Caco-2 (cell line): Measurements from ENCODE around the gene TMC6. TPM values are rescaled to one million over a fixed set of nuclear protein-coding genes. Genes with fewer than 3 reads are reported as not detected.
A peak's percentile ranks its signal among the peaks of the same experiment; 100 is the strongest.

Experiments used
- BruUV-seq: library from RNA; stranded (reverse); fragments of 400-500 nt; replicated peaks from 2 replicates; lab custom pipeline; 2021; lab: Mats Ljungman, UMichigan
- CTCF ChIA-PET: fragments of 300-600 bp; sonication (Branson Sonifier 250); formaldehyde crosslinking; loops from one replicate; lab custom pipeline; 2022; ENCODE audit warnings: antibody characterized with exemption; lab: Charles Lee
- POLR2A ChIA-PET: fragments of 300-600 bp; sonication (Branson Sonifier 250); formaldehyde crosslinking; loops from one replicate; lab custom pipeline; 2022; ENCODE audit warnings: antibody characterized with exemption; lab: Charles Lee
- DNase-seq, 2 experiments: peaks; one replicate each; pipeline versions ENCODE4 v3.0.0 to v3.0.0-alpha.2; 2020 to 2022
- H3K27me3 ChIP-seq: replicated peaks from 2 replicates; pipeline ENCODE4 v1.6.0; 2011; ENCODE audit warnings: low read length; ENCODE audit not compliant: control insufficient read depth, insufficient read depth
- H3K36me3 ChIP-seq: 2 replicates; pipeline ENCODE4 v1.5.1; 2011; ENCODE audit warnings: low read length; ENCODE audit not compliant: control insufficient read depth, insufficient read depth
- H3K4me1 ChIP-seq: fragments of 250-450 bp; sonication (Bioruptor Pico); 2 replicates; pipeline ENCODE4 v1.5.1; 2020; ENCODE audit warnings: mild to moderate bottlenecking
- H3K4me3 ChIP-seq: 2 replicates; pipeline ENCODE4 v1.5.1; 2011; ENCODE audit warnings: low read depth, mild to moderate bottlenecking, control low read depth, low read length
- H3K9me3 ChIP-seq: fragments of 250-450 bp; sonication (Bioruptor Pico); 2 replicates; pipeline ENCODE4 v1.5.1; 2020; ENCODE audit warnings: mild to moderate bottlenecking, moderate library complexity
- H3K27ac Mint-ChIP-seq: one replicate; pipeline ENCODE4 v1.8.0; 2022; ENCODE audit warnings: mixed read lengths; ENCODE audit not compliant: unreplicated experiment
- H3K27me3 Mint-ChIP-seq: one replicate; pipeline ENCODE4 v1.8.0; 2022; ENCODE audit warnings: mixed read lengths; ENCODE audit not compliant: insufficient read depth, unreplicated experiment
- H3K36me3 Mint-ChIP-seq: one replicate; pipeline ENCODE4 v1.8.0; 2022; ENCODE audit warnings: mild to moderate bottlenecking, mixed read lengths; ENCODE audit not compliant: insufficient read depth, unreplicated experiment
- H3K4me1 Mint-ChIP-seq: one replicate; pipeline ENCODE4 v1.8.0; 2022; ENCODE audit warnings: low read depth, mixed read lengths; ENCODE audit not compliant: unreplicated experiment
- H3K4me3 Mint-ChIP-seq: one replicate; pipeline ENCODE4 v1.8.0; 2022; ENCODE audit warnings: mild to moderate bottlenecking, moderate library complexity, mixed read lengths; ENCODE audit not compliant: unreplicated experiment
- H3K9me3 Mint-ChIP-seq: one replicate; pipeline ENCODE4 v1.8.0; 2022; ENCODE audit warnings: mixed read lengths; ENCODE audit not compliant: unreplicated experiment
- intact Hi-C: fragments of 100-400 bp; cut with micrococcal nuclease; formaldehyde crosslinking; loops from one replicate; pipeline ENCODE4 v1.10.0; 2022; ENCODE audit not compliant: unreplicated experiment
- total RNA-seq: library from RNA; stranded (reverse); gene quantifications from 2 replicates; pipeline ENCODE4 v1.2.3, GENCODE V29; 2022
- TF ChIP-seq, protein P1 (sequence below), 2 experiments: fragments of 200-600 bp in 1 of 2; IDR thresholded peaks; 1 replicate in 1 of 2; 2 replicates in 1 of 2; pipeline versions ENCODE4 v1.5.1 to v1.8.0; 2011 to 2022; ENCODE audit warnings: antibody characterized with exemption in 1 of 2, control low read depth in 1 of 2, inconsistent platforms in 1 of 2, low read depth in 1 of 2, low read length in 1 of 2, mild to moderate bottlenecking in 1 of 2, moderate library complexity in 1 of 2; ENCODE audit not compliant: insufficient read depth in 1 of 2, severe bottlenecking in 1 of 2, unreplicated experiment in 1 of 2

Gene TMC6
- total RNA-seq, 1 experiment from 2014 or later: 77.7 TPM

GRCh38 chr17:78130090-78130436, 1.5 kb upstream of the TMC6 start:
- Histone ChIP-seq H3K4me3 (no peak overlapping the region), H3K9me3 (no peaks in the 10 kb centered on the region), H3K27me3 (no peaks in the 10 kb centered on the region), H3K36me3 (0 out of 2 replicates have a peak, but pooled peaks cover 1% of the 10 kb centered on the region), H3K4me1 (peaks cover 23% of the 10 kb centered on the region)
- DNase-seq: no peak
- intact Hi-C loops: no loop called here
- BruUV-seq: no TSS peak
- Mint-ChIP-seq H3K4me3 (no peak overlapping the region), H3K9me3 (no peaks in the 10 kb centered on the region), H3K36me3 (peaks cover 17% of the 10 kb centered on the region), H3K27me3 (no peaks in the 10 kb centered on the region), H3K4me1 (peaks cover 9% of the 10 kb centered on the region), H3K27ac (peak overlapping the region; percentile 75)
- CTCF ChIA-PET: no interaction called here
- TF ChIP-seq, protein P1, sequence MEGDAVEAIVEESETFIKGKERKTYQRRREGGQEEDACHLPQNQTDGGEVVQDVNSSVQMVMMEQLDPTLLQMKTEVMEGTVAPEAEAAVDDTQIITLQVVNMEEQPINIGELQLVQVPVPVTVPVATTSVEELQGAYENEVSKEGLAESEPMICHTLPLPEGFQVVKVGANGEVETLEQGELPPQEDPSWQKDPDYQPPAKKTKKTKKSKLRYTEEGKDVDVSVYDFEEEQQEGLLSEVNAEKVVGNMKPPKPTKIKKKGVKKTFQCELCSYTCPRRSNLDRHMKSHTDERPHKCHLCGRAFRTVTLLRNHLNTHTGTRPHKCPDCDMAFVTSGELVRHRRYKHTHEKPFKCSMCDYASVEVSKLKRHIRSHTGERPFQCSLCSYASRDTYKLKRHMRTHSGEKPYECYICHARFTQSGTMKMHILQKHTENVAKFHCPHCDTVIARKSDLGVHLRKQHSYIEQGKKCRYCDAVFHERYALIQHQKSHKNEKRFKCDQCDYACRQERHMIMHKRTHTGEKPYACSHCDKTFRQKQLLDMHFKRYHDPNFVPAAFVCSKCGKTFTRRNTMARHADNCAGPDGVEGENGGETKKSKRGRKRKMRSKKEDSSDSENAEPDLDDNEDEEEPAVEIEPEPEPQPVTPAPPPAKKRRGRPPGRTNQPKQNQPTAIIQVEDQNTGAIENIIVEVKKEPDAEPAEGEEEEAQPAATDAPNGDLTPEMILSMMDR (IDR thresholded peaks at IDR 0.05; ENCODE audit: insufficient read depth in 1 of 2, low read depth in 1 of 2, low read length in 1 of 2, severe bottlenecking in 1 of 2, unreplicated experiment in 1 of 2): no peak
- POLR2A ChIA-PET: no interaction called here

GRCh38 chr17:78129351-78130089, 965 bp upstream of the TMC6 start:
- peak overlapping the region; percentile 75 for H3K27ac Mint-ChIP-seq
- H3K36me3 Mint-ChIP-seq: peaks cover 17% of the 10 kb centered on the region
- CTCF ChIA-PET: interaction anchor here (1.4 to 1.7 kb wide), 2 partner anchors 8 to 17 kb away, joined by 5 to 12 read pairs; no protein-coding TSS in a partner anchor
- Histone ChIP-seq H3K9me3 (no peaks in the 10 kb centered on the region), H3K4me3 (peak overlapping the region; percentile 58), H3K4me1 (peaks cover 23% of the 10 kb centered on the region), H3K27me3 (no peaks in the 10 kb centered on the region), H3K36me3 (0 out of 2 replicates have a peak, but pooled peaks cover 1% of the 10 kb centered on the region)
- TF ChIP-seq, protein P1 (IDR thresholded peaks at IDR 0.05; ENCODE audit: insufficient read depth in 1 of 2, low read depth in 1 of 2, low read length in 1 of 2, severe bottlenecking in 1 of 2, unreplicated experiment in 1 of 2): no peak
- H3K27me3 Mint-ChIP-seq: no peaks in the 10 kb centered on the region
- POLR2A ChIA-PET: interaction anchor here (0.6 kb wide), 1 partner anchor 78 kb away, joined by 7 read pairs; no protein-coding TSS in a partner anchor
- no peaks in the 10 kb centered on the region for H3K9me3 Mint-ChIP-seq
- peak overlapping the region; percentile 75 for H3K4me3 Mint-ChIP-seq
- intact Hi-C loops: loop anchor here (2.0 to 5.0 kb wide), 3 partner anchors 21 to 58 kb away; partner anchors contain the start of genes AFMID, SYNGR2 and TK1
- no peak for DNase-seq
- peaks cover 9% of the 10 kb centered on the region for H3K4me1 Mint-ChIP-seq
- no TSS peak for BruUV-seq

DNA sequence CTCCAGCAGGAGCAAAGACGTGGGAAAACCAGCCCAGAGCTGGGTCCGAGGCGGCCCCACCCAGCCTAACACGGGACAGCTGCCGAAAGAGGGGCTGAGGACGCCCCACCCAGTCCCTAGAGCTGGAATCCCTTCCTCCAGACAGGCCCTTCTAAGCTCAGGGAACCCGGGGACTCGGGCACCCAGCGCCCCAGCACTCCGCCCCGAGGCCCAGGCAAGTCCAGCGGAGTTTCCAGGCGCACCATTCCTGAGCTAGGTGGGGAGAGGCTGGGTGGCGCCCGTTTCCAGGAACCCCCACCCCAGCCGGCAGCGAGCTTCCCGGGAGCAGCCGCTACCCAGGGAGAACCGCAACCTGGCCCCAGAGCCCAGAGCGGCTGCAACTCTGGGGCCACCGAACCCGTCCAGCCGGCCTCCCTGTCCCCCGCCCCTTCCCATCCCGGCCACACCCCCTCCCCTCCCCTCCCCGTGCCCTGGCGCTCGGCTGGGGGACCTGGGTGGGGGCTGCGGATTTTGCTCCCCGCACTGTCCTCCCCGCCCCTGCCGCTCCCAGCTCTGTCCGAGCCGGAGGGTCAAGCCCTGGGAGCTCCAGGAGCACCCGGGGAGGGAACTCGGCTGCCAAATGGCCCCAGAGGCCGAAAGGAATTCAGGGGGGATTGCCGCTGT, 536 bp downstream of the TMC6 start:
- Histone ChIP-seq H3K36me3 (peaks cover 3% of the 10 kb centered on the region; the same call in 1 of the 2 replicates), H3K4me1 (peaks cover 23% of the 10 kb centered on the region), H3K9me3 (no peaks in the 10 kb centered on the region), H3K27me3 (no peaks in the 10 kb centered on the region), H3K4me3 (peak overlapping the region; percentile 58)
- no peaks in the 10 kb centered on the region for H3K9me3 Mint-ChIP-seq
- no peaks in the 10 kb centered on the region for H3K27me3 Mint-ChIP-seq
- BruUV-seq: TSS peak; percentile 55
- DNase-seq: peak; percentile 76 to 80
- H3K4me3 Mint-ChIP-seq: peak overlapping the region; percentile 75
- intact Hi-C loops: loop anchor here (2.0 to 5.0 kb wide), 3 partner anchors 23 to 59 kb away; partner anchors contain the start of genes AFMID, SYNGR2 and TK1
- CTCF ChIA-PET: interaction anchor here (0.6 to 1.7 kb wide), 9 partner anchors 10 to 1669 kb away, joined by 3 to 12 read pairs (median 4); partner anchors contain the start of genes CBX8 and SYNGR2
- POLR2A ChIA-PET: interaction anchor here (0.6 to 1.5 kb wide), 5 partner anchors 41 to 59 kb away, joined by 4 to 16 read pairs (median 4); partner anchors contain the start of genes AFMID and TK1
- peaks cover 9% of the 10 kb centered on the region for H3K4me1 Mint-ChIP-seq
- H3K36me3 Mint-ChIP-seq: peaks cover 24% of the 10 kb centered on the region
- H3K27ac Mint-ChIP-seq: peak overlapping the region; percentile 74
- TF ChIP-seq, protein P1 (IDR thresholded peaks at IDR 0.05; ENCODE audit: insufficient read depth in 1 of 2, low read depth in 1 of 2, low read length in 1 of 2, severe bottlenecking in 1 of 2, unreplicated experiment in 1 of 2): no peak
